WTC11 (cell line): Measurements from ENCODE around the gene ROR2. TPM values are rescaled to one million over a fixed set of nuclear protein-coding genes. Genes with fewer than 3 reads are reported as not detected.

Experiments used
- ATAC-seq: fragments of 200-7000 bp; cut with Tn5 transposase; 2 replicates; pipeline ENCODE4 v1.10.0; 2021; ENCODE audit warnings: mild to moderate bottlenecking, moderate library complexity
- CTCF ChIA-PET: fragments of 300-600 bp; sonication (Branson Sonifier 250); formaldehyde crosslinking; loops from one replicate; lab custom pipeline; 2021; ENCODE audit warnings: antibody characterized with exemption; lab: Charles Lee
- POLR2A ChIA-PET: fragments of 350-600 bp; sonication (Branson Sonifier 250); formaldehyde crosslinking; loops from one replicate; lab custom pipeline; 2021; ENCODE audit warnings: antibody characterized with exemption; lab: Charles Lee
- DNase-seq: peaks from one replicate; pipeline ENCODE4 v3.0.0; 2021; ENCODE audit warnings: low spot score
- H3K27ac Mint-ChIP-seq: 2 replicates; pipeline ENCODE4 v1.8.0; 2021; ENCODE audit warnings: mixed read lengths
- H3K27me3 Mint-ChIP-seq: 2 replicates; pipeline ENCODE4 v1.8.0; 2021; ENCODE audit warnings: low read depth, mild to moderate bottlenecking, moderate library complexity, mixed read lengths
- H3K36me3 Mint-ChIP-seq: 2 replicates; pipeline ENCODE4 v1.8.0; 2021; ENCODE audit warnings: mixed read lengths
- H3K4me1 Mint-ChIP-seq: 2 replicates; pipeline ENCODE4 v1.8.0; 2022; ENCODE audit warnings: mixed read lengths
- H3K4me3 Mint-ChIP-seq: 2 replicates; pipeline ENCODE4 v1.8.0; 2021; ENCODE audit warnings: mild to moderate bottlenecking, moderate library complexity, mixed read lengths
- H3K9me3 Mint-ChIP-seq: 2 replicates; pipeline ENCODE4 v1.8.0; 2021; ENCODE audit warnings: mixed read lengths
- ATF2 ChIP-seq: sonication (generic); formaldehyde crosslinking; IDR thresholded peaks from 2 replicates; pipeline ENCODE4 v1.8.1; 2022; ENCODE audit warnings: low read depth, missing genetic modification reagents, borderline replicate concordance
- FOXP1 ChIP-seq: sonication (generic); formaldehyde crosslinking; IDR thresholded peaks from 2 replicates; pipeline ENCODE4 v1.8.0; 2022; ENCODE audit warnings: missing genetic modification reagents, mild to moderate bottlenecking, moderate library complexity, borderline replicate concordance
- NR1H2 ChIP-seq: sonication (generic); formaldehyde crosslinking; IDR thresholded peaks from 2 replicates; pipeline ENCODE4 v1.9.0; 2021; ENCODE audit warnings: mild to moderate bottlenecking, moderate library complexity, missing genetic modification reagents
- NR3C1 ChIP-seq: sonication (generic); formaldehyde crosslinking; conservative IDR thresholded peaks from 2 replicates; pipeline ENCODE4 v1.8.1; 2023; ENCODE audit warnings: low read depth, mild to moderate bottlenecking, missing genetic modification reagents
- PRRX2 ChIP-seq: fragments of 250-450 bp; sonication (Bioruptor Pico); IDR thresholded peaks from 2 replicates; pipeline ENCODE4 v1.8.0; 2021; ENCODE audit warnings: mild to moderate bottlenecking
- SMAD3 ChIP-seq: sonication (generic); formaldehyde crosslinking; IDR thresholded peaks from 2 replicates; pipeline ENCODE4 v1.8.0; 2022; ENCODE audit warnings: missing genetic modification reagents, mild to moderate bottlenecking, borderline replicate concordance
- TEAD1 ChIP-seq: sonication (generic); formaldehyde crosslinking; IDR thresholded peaks from 2 replicates; pipeline ENCODE4 v1.8.0; 2022; ENCODE audit warnings: mild to moderate bottlenecking, missing genetic modification reagents
- TEAD4 ChIP-seq: sonication (generic); formaldehyde crosslinking; IDR thresholded peaks from 2 replicates; pipeline ENCODE4 v1.8.0; 2022; ENCODE audit warnings: mild to moderate bottlenecking, missing genetic modification reagents
- ZBTB21 ChIP-seq: sonication (generic); formaldehyde crosslinking; IDR thresholded peaks from 2 replicates; pipeline ENCODE4 v1.8.1; 2023; ENCODE audit warnings: mild to moderate bottlenecking, missing genetic modification reagents, borderline replicate concordance
- ZNF138 ChIP-seq: sonication (generic); formaldehyde crosslinking; conservative IDR thresholded peaks from 2 replicates; pipeline ENCODE4 v1.8.1; 2022; ENCODE audit warnings: mild to moderate bottlenecking, moderate library complexity, missing genetic modification reagents
- ZNF219 ChIP-seq: sonication (generic); formaldehyde crosslinking; IDR thresholded peaks from 2 replicates; pipeline ENCODE4 v1.8.0; 2023; ENCODE audit warnings: missing genetic modification reagents, mild to moderate bottlenecking, borderline replicate concordance
- ZNF281 ChIP-seq: sonication (generic); formaldehyde crosslinking; IDR thresholded peaks from 2 replicates; pipeline ENCODE4 v1.8.0; 2023; ENCODE audit warnings: mild to moderate bottlenecking, missing genetic modification reagents
- ZNF317 ChIP-seq: sonication (generic); formaldehyde crosslinking; IDR thresholded peaks from 2 replicates; pipeline ENCODE4 v1.8.1; 2023; ENCODE audit warnings: low read depth, mild to moderate bottlenecking, moderate library complexity, missing genetic modification reagents, borderline replicate concordance
- ZNF396 ChIP-seq: fragments of 250-450 bp; sonication (Bioruptor Pico); IDR thresholded peaks from 2 replicates; pipeline ENCODE4 v1.8.0; 2021; ENCODE audit warnings: mild to moderate bottlenecking, moderate library complexity, borderline replicate concordance
- ZNF671 ChIP-seq: fragments of 250-450 bp; sonication (Bioruptor Pico); IDR thresholded peaks from 2 replicates; pipeline ENCODE4 v1.8.0; 2021; ENCODE audit warnings: mild to moderate bottlenecking
- total RNA-seq: library from RNA; stranded (reverse); gene quantifications from 3 replicates; pipeline ENCODE4 v1.2.3, GENCODE V29; 2021
- TF ChIP-seq, protein P1 (sequence below): sonication (generic); formaldehyde crosslinking; IDR thresholded peaks from 2 replicates; pipeline ENCODE4 v1.8.0; 2022; ENCODE audit warnings: mild to moderate bottlenecking, missing genetic modification reagents
- TF ChIP-seq, protein P2 (sequence below): sonication (generic); formaldehyde crosslinking; IDR thresholded peaks from 2 replicates; pipeline ENCODE4 v1.8.1; 2023; ENCODE audit warnings: mild to moderate bottlenecking, missing genetic modification reagents
- TF ChIP-seq, protein P3 (sequence below): fragments of 250-450 bp; sonication (Bioruptor Pico); IDR thresholded peaks from 2 replicates; pipeline ENCODE4 v1.9.0; 2021; ENCODE audit warnings: mild to moderate bottlenecking
- TF ChIP-seq, protein P4 (sequence below): fragments of 250-450 bp; sonication (Bioruptor Pico); IDR thresholded peaks from 2 replicates; pipeline ENCODE4 v1.8.0; 2021; ENCODE audit warnings: mild to moderate bottlenecking
- TF ChIP-seq, protein P5 (sequence below): sonication (generic); formaldehyde crosslinking; IDR thresholded peaks from 2 replicates; pipeline ENCODE4 v1.8.0; 2022; ENCODE audit warnings: mild to moderate bottlenecking, missing genetic modification reagents

ROR2 gene
- total RNA-seq, 1 experiment from 2014 or later, result 19.8 TPM

DNA sequence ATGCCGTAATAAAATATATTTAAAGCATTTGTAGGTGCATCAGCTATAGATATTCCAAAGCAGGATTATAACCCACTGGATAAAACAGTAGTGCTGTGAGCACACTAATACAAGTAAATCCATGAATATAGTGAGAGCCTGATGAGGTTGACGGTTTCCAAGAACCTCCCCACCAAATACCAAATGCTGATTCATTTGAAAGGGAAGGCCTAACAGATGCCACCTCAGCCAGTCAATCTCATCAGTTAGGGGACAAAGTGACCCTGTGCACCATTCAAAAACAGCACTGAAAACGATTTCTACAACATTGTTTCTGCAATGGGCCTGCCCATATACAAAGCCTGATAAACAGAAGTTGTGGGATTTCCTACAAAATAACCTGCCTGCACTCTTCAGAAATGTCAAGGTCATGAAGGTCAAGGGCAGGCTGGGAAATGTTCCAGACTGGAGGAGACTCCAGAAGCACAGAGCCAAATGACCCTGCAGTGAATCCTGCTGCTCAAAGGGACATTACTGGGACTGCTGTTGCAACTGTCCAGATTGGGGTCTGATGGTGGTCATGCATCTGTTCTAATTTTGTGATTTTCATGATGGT is 69.6 kb downstream of the ROR2 start:
- no peak for TF ChIP-seq PRRX2 (CRISPR knock-in tag)
- TF ChIP-seq, protein P1, sequence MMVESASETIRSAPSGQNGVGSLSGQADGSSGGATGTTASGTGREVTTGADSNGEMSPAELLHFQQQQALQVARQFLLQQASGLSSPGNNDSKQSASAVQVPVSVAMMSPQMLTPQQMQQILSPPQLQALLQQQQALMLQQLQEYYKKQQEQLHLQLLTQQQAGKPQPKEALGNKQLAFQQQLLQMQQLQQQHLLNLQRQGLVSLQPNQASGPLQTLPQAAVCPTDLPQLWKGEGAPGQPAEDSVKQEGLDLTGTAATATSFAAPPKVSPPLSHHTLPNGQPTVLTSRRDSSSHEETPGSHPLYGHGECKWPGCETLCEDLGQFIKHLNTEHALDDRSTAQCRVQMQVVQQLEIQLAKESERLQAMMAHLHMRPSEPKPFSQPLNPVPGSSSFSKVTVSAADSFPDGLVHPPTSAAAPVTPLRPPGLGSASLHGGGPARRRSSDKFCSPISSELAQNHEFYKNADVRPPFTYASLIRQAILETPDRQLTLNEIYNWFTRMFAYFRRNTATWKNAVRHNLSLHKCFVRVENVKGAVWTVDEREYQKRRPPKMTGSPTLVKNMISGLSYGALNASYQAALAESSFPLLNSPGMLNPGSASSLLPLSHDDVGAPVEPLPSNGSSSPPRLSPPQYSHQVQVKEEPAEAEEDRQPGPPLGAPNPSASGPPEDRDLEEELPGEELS, result no peak
- no peak for TF ChIP-seq ZNF671
- TF ChIP-seq NR3C1 (CRISPR knock-in tag), result no peak
- DNase-seq (no peak), ATAC-seq (no peak)
- H3K36me3 Mint-ChIP-seq, result peaks cover 17% of the 10 kb centered on the region
- no peak overlapping the region for H3K27ac Mint-ChIP-seq
- H3K9me3 Mint-ChIP-seq, result 0 out of 2 replicates have a peak, but pooled peaks cover 8% of the 10 kb centered on the region
- POLR2A ChIA-PET, result no interaction called here
- peaks cover 44% of the 10 kb centered on the region for H3K4me1 Mint-ChIP-seq
- no peak overlapping the region for H3K4me3 Mint-ChIP-seq
- no peaks in the 10 kb centered on the region; the same call in 1 of the 2 replicates for H3K27me3 Mint-ChIP-seq
- CTCF ChIA-PET, result interaction anchor here (1.0 kb wide), 1 partner anchor 109 kb away, joined by 3 read pairs; no protein-coding TSS in a partner anchor

DNA sequence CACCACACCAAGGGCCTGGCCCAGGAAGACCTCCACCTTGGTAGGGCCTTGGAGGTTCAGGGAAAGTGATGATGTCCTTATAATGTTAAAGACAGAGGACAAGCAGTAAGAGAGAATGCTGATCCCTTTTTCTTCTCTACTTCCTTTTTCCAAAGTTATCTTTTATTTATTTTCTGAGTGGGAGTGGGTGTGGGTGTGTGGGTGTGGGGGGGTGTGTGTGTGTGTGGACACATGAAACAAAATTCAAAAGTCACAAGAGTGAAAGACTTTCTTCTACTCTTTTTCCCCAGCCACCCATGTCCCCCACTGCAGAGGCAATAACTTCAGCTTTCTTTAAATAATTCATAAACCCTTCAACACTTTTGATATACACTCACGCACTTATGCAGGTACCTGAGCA is 70.8 kb downstream of the ROR2 start:
- ATAC-seq, result no peak
- peaks cover 35% of the 10 kb centered on the region for H3K4me1 Mint-ChIP-seq
- H3K9me3 Mint-ChIP-seq, result 0 out of 2 replicates have a peak, but pooled peaks cover 8% of the 10 kb centered on the region
- no peaks in the 10 kb centered on the region; the same call in 1 of the 2 replicates for H3K27me3 Mint-ChIP-seq
- POLR2A ChIA-PET, result no interaction called here
- H3K4me3 Mint-ChIP-seq, result no peak overlapping the region
- CTCF ChIA-PET, result interaction anchor here (1.0 kb wide), 1 partner anchor 108 kb away, joined by 3 read pairs; no protein-coding TSS in a partner anchor
- H3K27ac Mint-ChIP-seq, result no peak overlapping the region
- no peak for DNase-seq
- H3K36me3 Mint-ChIP-seq, result peaks cover 17% of the 10 kb centered on the region
- TF ChIP-seq, protein P2, sequence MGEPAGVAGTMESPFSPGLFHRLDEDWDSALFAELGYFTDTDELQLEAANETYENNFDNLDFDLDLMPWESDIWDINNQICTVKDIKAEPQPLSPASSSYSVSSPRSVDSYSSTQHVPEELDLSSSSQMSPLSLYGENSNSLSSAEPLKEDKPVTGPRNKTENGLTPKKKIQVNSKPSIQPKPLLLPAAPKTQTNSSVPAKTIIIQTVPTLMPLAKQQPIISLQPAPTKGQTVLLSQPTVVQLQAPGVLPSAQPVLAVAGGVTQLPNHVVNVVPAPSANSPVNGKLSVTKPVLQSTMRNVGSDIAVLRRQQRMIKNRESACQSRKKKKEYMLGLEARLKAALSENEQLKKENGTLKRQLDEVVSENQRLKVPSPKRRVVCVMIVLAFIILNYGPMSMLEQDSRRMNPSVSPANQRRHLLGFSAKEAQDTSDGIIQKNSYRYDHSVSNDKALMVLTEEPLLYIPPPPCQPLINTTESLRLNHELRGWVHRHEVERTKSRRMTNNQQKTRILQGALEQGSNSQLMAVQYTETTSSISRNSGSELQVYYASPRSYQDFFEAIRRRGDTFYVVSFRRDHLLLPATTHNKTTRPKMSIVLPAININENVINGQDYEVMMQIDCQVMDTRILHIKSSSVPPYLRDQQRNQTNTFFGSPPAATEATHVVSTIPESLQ (CRISPR knock-in tag), result no peak
- TF ChIP-seq ZNF317 (CRISPR knock-in tag) (no peak), SMAD3 (CRISPR knock-in tag) (no peak), NR1H2 (CRISPR knock-in tag) (no peak), FOXP1 (CRISPR knock-in tag) (no peak), ZNF138 (CRISPR knock-in tag) (no peak), TEAD4 (CRISPR knock-in tag) (no peak), ATF2 (CRISPR knock-in tag) (no peak), ZNF219 (CRISPR knock-in tag) (no peak), TEAD1 (CRISPR knock-in tag) (no peak), ZBTB21 (CRISPR knock-in tag) (no peak), ZNF281 (CRISPR knock-in tag) (no peak), ZNF396 (CRISPR knock-in tag) (no peak)
- TF ChIP-seq, protein P1, result no peak
- TF ChIP-seq, protein P3, sequence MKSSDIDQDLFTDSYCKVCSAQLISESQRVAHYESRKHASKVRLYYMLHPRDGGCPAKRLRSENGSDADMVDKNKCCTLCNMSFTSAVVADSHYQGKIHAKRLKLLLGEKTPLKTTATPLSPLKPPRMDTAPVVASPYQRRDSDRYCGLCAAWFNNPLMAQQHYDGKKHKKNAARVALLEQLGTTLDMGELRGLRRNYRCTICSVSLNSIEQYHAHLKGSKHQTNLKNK (CRISPR knock-in tag), result no peak
- TF ChIP-seq, protein P4, sequence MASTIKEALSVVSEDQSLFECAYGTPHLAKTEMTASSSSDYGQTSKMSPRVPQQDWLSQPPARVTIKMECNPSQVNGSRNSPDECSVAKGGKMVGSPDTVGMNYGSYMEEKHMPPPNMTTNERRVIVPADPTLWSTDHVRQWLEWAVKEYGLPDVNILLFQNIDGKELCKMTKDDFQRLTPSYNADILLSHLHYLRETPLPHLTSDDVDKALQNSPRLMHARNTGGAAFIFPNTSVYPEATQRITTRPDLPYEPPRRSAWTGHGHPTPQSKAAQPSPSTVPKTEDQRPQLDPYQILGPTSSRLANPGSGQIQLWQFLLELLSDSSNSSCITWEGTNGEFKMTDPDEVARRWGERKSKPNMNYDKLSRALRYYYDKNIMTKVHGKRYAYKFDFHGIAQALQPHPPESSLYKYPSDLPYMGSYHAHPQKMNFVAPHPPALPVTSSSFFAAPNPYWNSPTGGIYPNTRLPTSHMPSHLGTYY, result no peak
- TF ChIP-seq, protein P5, sequence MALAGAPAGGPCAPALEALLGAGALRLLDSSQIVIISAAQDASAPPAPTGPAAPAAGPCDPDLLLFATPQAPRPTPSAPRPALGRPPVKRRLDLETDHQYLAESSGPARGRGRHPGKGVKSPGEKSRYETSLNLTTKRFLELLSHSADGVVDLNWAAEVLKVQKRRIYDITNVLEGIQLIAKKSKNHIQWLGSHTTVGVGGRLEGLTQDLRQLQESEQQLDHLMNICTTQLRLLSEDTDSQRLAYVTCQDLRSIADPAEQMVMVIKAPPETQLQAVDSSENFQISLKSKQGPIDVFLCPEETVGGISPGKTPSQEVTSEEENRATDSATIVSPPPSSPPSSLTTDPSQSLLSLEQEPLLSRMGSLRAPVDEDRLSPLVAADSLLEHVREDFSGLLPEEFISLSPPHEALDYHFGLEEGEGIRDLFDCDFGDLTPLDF (CRISPR knock-in tag), result no peak
